IMR-90 (cell line): Measurements from ENCODE around the gene PLD3. TPM values are rescaled to one million over a fixed set of nuclear protein-coding genes. Genes with fewer than 3 reads are reported as not detected.

Experiments used
- ATAC-seq: fragments of 200-7000 bp; cut with Tn5 transposase; 2 replicates; pipeline ENCODE4 v1.9.1; 2020; ENCODE audit warnings: low read depth, mild to moderate bottlenecking, moderate library complexity
- BruUV-seq: library from RNA; stranded (reverse); fragments of 400-500 nt; replicated peaks from 2 replicates; lab custom pipeline; 2021; lab: Mats Ljungman, UMichigan
- CTCF ChIA-PET: fragments of 300-600 bp; formaldehyde crosslinking; extraction: SDS; loops from one replicate; lab custom pipeline; 2021; ENCODE audit warnings: antibody characterized with exemption; lab: Yijun Ruan, JAX
- POLR2A ChIA-PET: fragments of 300-600 bp; sonication (Branson Sonifier 250); formaldehyde crosslinking; loops from one replicate; lab custom pipeline; 2022; ENCODE audit warnings: antibody characterized with exemption; ENCODE audit not compliant: unreplicated experiment; lab: Charles Lee
- DNase-seq: peaks from one replicate; pipeline ENCODE4 v3.0.0; 2013
- H2AFZ ChIP-seq: replicated peaks from 2 replicates; pipeline ENCODE3; 2013; ENCODE audit warnings: low read length, mild to moderate bottlenecking; ENCODE audit not compliant: poor library complexity
- H2AK5ac ChIP-seq: 2 replicates; pipeline ENCODE4 v1.6.1; 2013; ENCODE audit warnings: low read depth, low read length, inconsistent platforms
- H2AK9ac ChIP-seq: replicated peaks from 2 replicates; pipeline ENCODE3; 2013; ENCODE audit warnings: mild to moderate bottlenecking, low read depth, low read length, moderate library complexity; ENCODE audit not compliant: poor library complexity
- H2BK120ac ChIP-seq: 2 replicates; pipeline ENCODE4 v1.6.1; 2013; ENCODE audit warnings: low read depth, low read length, inconsistent platforms
- H2BK15ac ChIP-seq: 3 replicates; pipeline ENCODE4 v1.6.1; 2013; ENCODE audit warnings: low read depth, low read length, inconsistent platforms
- H2BK20ac ChIP-seq: 2 replicates; pipeline ENCODE4 v1.6.1; 2013; ENCODE audit warnings: low read depth, mild to moderate bottlenecking, inconsistent platforms, low read length, moderate library complexity
- H2BK5ac ChIP-seq: 2 replicates; pipeline ENCODE4 v1.6.1; 2013; ENCODE audit warnings: mild to moderate bottlenecking, low read depth, low read length, inconsistent platforms; ENCODE audit not compliant: poor library complexity, severe bottlenecking
- H3K14ac ChIP-seq: replicated peaks from 2 replicates; pipeline ENCODE4 v1.6.1; 2013; ENCODE audit warnings: low read depth, low read length, inconsistent platforms
- H3K18ac ChIP-seq: 2 replicates; pipeline ENCODE4 v1.6.1; 2013; ENCODE audit warnings: low read depth, low read length, control low read depth
- H3K23ac ChIP-seq: 2 replicates; pipeline ENCODE4 v1.6.1; 2013; ENCODE audit warnings: low read depth, low read length, inconsistent platforms
- H3K27ac ChIP-seq: 2 replicates; pipeline ENCODE4 v1.5.1; 2013; ENCODE audit warnings: mild to moderate bottlenecking, control low read depth, low read length; ENCODE audit not compliant: insufficient read depth
- H3K27me3 ChIP-seq: 2 replicates; pipeline ENCODE4 v1.6.1; 2013; ENCODE audit warnings: low read length; ENCODE audit not compliant: control insufficient read depth, insufficient read depth
- H3K36me3 ChIP-seq: 2 replicates; pipeline ENCODE4 v1.6.1; 2013; ENCODE audit warnings: low read length, mixed read lengths; ENCODE audit not compliant: control insufficient read depth, insufficient read depth
- H3K4ac ChIP-seq: 2 replicates; pipeline ENCODE4 v1.6.1; 2013; ENCODE audit warnings: low read depth, low read length, inconsistent platforms
- H3K4me1 ChIP-seq: 2 replicates; pipeline ENCODE4 v1.6.1; 2013; ENCODE audit warnings: low read length, mixed read lengths; ENCODE audit not compliant: control insufficient read depth, insufficient read depth
- H3K4me2 ChIP-seq: 2 replicates; pipeline ENCODE4 v1.6.1; 2013; ENCODE audit warnings: low read depth, mild to moderate bottlenecking, control low read depth, low read length, moderate library complexity
- H3K4me3 ChIP-seq: 2 replicates; pipeline ENCODE4 v1.5.1; 2013; ENCODE audit warnings: low read depth, mild to moderate bottlenecking, control low read depth, low read length, moderate library complexity; ENCODE audit not compliant: insufficient read depth
- H3K56ac ChIP-seq: 2 replicates; pipeline ENCODE4 v1.6.1; 2013; ENCODE audit warnings: low read length, inconsistent platforms; ENCODE audit not compliant: insufficient read depth; ENCODE audit errors: extremely low read depth
- H3K79me1 ChIP-seq, 2 experiments: 2 replicates each; pipeline ENCODE4 v1.6.1; 2013; ENCODE audit warnings: low read length in 2 of 2, inconsistent platforms in 1 of 2, low read depth in 1 of 2
- H3K9ac ChIP-seq: 2 replicates; pipeline ENCODE4 v1.6.1; 2013; ENCODE audit warnings: low read depth, low read length, control low read depth
- H3K9me1 ChIP-seq: 2 replicates; pipeline ENCODE4 v1.6.1; 2013; ENCODE audit warnings: low read length, inconsistent platforms; ENCODE audit not compliant: insufficient read depth
- H3K9me3 ChIP-seq: 2 replicates; pipeline ENCODE4 v1.6.1; 2013; ENCODE audit warnings: low read length; ENCODE audit not compliant: control insufficient read depth, insufficient read depth
- H4K20me1 ChIP-seq: 2 replicates; pipeline ENCODE4 v1.6.1; 2013; ENCODE audit warnings: low read length, inconsistent platforms; ENCODE audit not compliant: insufficient read depth
- H4K5ac ChIP-seq: 2 replicates; pipeline ENCODE4 v1.6.1; 2013; ENCODE audit warnings: mild to moderate bottlenecking, low read depth, low read length, control low read depth
- H4K8ac ChIP-seq, 2 experiments: 2 replicates each; pipeline ENCODE4 v1.6.1; 2013; ENCODE audit warnings: low read depth in 2 of 2, low read length in 2 of 2, control low read depth in 1 of 2, inconsistent platforms in 1 of 2
- H4K91ac ChIP-seq: 2 replicates; pipeline ENCODE4 v1.6.1; 2013; ENCODE audit warnings: low read depth, low read length, inconsistent platforms; ENCODE audit not compliant: insufficient read depth
- BHLHE40 ChIP-seq: fragments of 150-350 bp; IDR thresholded peaks from 2 replicates; pipeline ENCODE4 v1.6.1; 2016; ENCODE audit warnings: mild to moderate bottlenecking, low read depth, low read length
- CEBPB ChIP-seq: IDR thresholded peaks from 2 replicates; pipeline ENCODE4 v1.6.1; 2012; ENCODE audit warnings: low read depth, low read length, improper control_type of control experiment
- CHD1 ChIP-seq: IDR thresholded peaks from 2 replicates; pipeline ENCODE4 v1.6.1; 2012; ENCODE audit warnings: low read depth, low read length, improper control_type of control experiment
- FOS ChIP-seq: fragments of 150-350 bp; IDR thresholded peaks from 2 replicates; pipeline ENCODE4 v1.6.1; 2016; ENCODE audit warnings: low read depth, low read length
- MAFK ChIP-seq: IDR thresholded peaks from 2 replicates; pipeline ENCODE4 v1.6.1; 2012; ENCODE audit warnings: low read depth, low read length, improper control_type of control experiment
- MAZ ChIP-seq: IDR thresholded peaks from 2 replicates; pipeline ENCODE4 v1.6.1; 2012; ENCODE audit warnings: low read depth, mild to moderate bottlenecking, low read length, improper control_type of control experiment, moderate library complexity, borderline replicate concordance
- MXI1 ChIP-seq: IDR thresholded peaks from 2 replicates; pipeline ENCODE4 v1.6.1; 2012; ENCODE audit warnings: low read depth, mild to moderate bottlenecking, low read length, moderate library complexity, borderline replicate concordance
- NFE2L2 ChIP-seq: fragments of 150-350 bp; IDR thresholded peaks from 2 replicates; pipeline ENCODE4 v1.6.1; 2016; ENCODE audit warnings: low read depth, mild to moderate bottlenecking, low read length
- POLR2A ChIP-seq: IDR thresholded peaks from 2 replicates; pipeline ENCODE4 v1.6.1; 2012; ENCODE audit warnings: mild to moderate bottlenecking, low read depth, low read length
- RAD21 ChIP-seq: IDR thresholded peaks from 2 replicates; pipeline ENCODE4 v1.6.1; 2012; ENCODE audit warnings: low read length, improper control_type of control experiment
- RCOR1 ChIP-seq: IDR thresholded peaks from 2 replicates; pipeline ENCODE4 v1.6.1; 2012; ENCODE audit warnings: mild to moderate bottlenecking, low read length, improper control_type of control experiment; ENCODE audit not compliant: insufficient replicate concordance
- SMC3 ChIP-seq: fragments of 150-350 bp; IDR thresholded peaks from 2 replicates; pipeline ENCODE4 v1.6.1; 2016; ENCODE audit warnings: low read depth, mild to moderate bottlenecking, antibody characterized with exemption, low read length, moderate library complexity
- dilution Hi-C: fragments of 300-500 bp; cut with HindIII; formaldehyde crosslinking; loops from one replicate; pipeline ENCODE4 v1.14.3; 2018; ENCODE audit warnings: low sequenced_read_pairs; ENCODE audit not compliant: unreplicated experiment
- in situ Hi-C: fragments of 300-500 bp; cut with MboI; formaldehyde crosslinking; loops from 3 replicates; pipeline ENCODE4 v1.14.3; 2019; ENCODE audit warnings: low sequenced_read_pairs, inconsistent platforms, mixed read lengths
- intact Hi-C: fragments of 100-400 bp; cut with micrococcal nuclease; formaldehyde crosslinking; loops from 2 replicates; pipeline ENCODE4 v1.10.0; 2022
- polyA plus RNA-seq, 3 experiments: library from polyadenylated mRNA; depleted of rRNA; stranded (reverse); fragments of >200 nt; gene quantifications; 2 replicates each; pipeline ENCODE4 v1.2.3, GENCODE V29; 2012; ENCODE audit warnings: low replicate concordance in 1 of 3
- total RNA-seq: library from RNA; depleted of rRNA; stranded (reverse); fragments of >200 nt; gene quantifications from 2 replicates; pipeline ENCODE4 v1.2.3, GENCODE V29; 2012
- TF ChIP-seq, protein P1 (sequence below): fragments of 150-350 bp; IDR thresholded peaks from 2 replicates; pipeline ENCODE4 v1.6.1; 2017; ENCODE audit warnings: mild to moderate bottlenecking, antibody characterized with exemption, low read length, low read depth
- TF ChIP-seq, protein P2 (sequence below): fragments of 150-350 bp; IDR thresholded peaks from 2 replicates; pipeline ENCODE4 v1.6.1; 2016; ENCODE audit warnings: low read depth, mild to moderate bottlenecking, low read length, moderate library complexity, borderline replicate concordance
- TF ChIP-seq, protein P3 (sequence below): conservative IDR thresholded peaks from 2 replicates; pipeline ENCODE4 v1.5.1; 2012; ENCODE audit warnings: mild to moderate bottlenecking, low read depth, low read length, improper control_type of control experiment

PLD3 gene
- total and polyA plus RNA-seq, 2 of the 4 experiments (the other 2 are of a cell fraction): 117 to 665 TPM

DNA sequence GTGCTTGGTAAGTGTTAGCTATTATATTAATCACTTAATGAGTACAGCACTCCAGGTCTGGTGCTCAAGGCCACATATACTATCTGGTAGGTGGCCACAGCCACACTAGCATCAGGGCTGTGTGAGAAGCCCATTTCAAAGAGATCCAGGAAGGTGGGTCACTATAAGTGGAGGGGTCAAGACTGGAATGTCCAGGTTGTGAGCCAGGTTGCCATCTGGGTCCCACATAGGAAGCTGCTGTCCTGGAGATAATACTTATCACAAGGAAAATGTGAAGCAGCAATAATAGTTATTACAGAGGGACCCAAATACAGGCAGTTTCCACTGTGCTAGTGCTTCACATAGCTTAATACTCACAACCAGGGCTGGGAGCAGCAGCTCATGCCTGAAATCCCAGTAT is 13.4 kb upstream of the PLD3 start:
- H3K27ac ChIP-seq: no peak overlapping the region
- in situ Hi-C loops: no loop called here
- CTCF ChIA-PET: no interaction called here

More for the DNA sequence above, 13.4 kb upstream of the PLD3 start:
- Histone ChIP-seq H4K91ac (no peak overlapping the region), H3K4me1 (no peaks in the 10 kb centered on the region), H3K4ac (no peak overlapping the region), H3K18ac (no peak overlapping the region), H2AK9ac (no peak overlapping the region), H3K4me3 (no peak overlapping the region), H2BK15ac (no peak overlapping the region), H3K9ac (no peak overlapping the region), H3K9me1 (no peaks in the 10 kb centered on the region), H2BK5ac (no peak overlapping the region), H3K4me2 (no peak overlapping the region), H4K20me1 (peaks cover 9% of the 10 kb centered on the region; the same call in 1 of the 2 replicates), H3K56ac (no peak overlapping the region), H3K9me3 (no peaks in the 10 kb centered on the region), H4K5ac (no peak overlapping the region), H3K36me3 (peaks cover 32% of the 10 kb centered on the region), H3K27me3 (no peaks in the 10 kb centered on the region), H3K79me1 (peaks cover 5 to 31% of the 10 kb centered on the region in 2 experiments; a peak in 3 of 4 replicates), H2AFZ (no peak overlapping the region), H2BK120ac (no peak overlapping the region), H3K23ac (no peak overlapping the region), H3K14ac (no peak overlapping the region), H2AK5ac (no peak overlapping the region), H2BK20ac (no peak overlapping the region), H4K8ac (no peak overlapping the region)
- TF ChIP-seq RCOR1 (no peak), NFE2L2 (no peak), SMC3 (no peak), MAZ (no peak), MAFK (no peak), RAD21 (no peak), CHD1 (no peak), BHLHE40 (no peak), CEBPB (no peak), POLR2A (no peak), MXI1 (no peak), FOS (no peak)
- TF ChIP-seq, protein P1, sequence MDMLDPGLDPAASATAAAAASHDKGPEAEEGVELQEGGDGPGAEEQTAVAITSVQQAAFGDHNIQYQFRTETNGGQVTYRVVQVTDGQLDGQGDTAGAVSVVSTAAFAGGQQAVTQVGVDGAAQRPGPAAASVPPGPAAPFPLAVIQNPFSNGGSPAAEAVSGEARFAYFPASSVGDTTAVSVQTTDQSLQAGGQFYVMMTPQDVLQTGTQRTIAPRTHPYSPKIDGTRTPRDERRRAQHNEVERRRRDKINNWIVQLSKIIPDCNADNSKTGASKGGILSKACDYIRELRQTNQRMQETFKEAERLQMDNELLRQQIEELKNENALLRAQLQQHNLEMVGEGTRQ: no peak
- TF ChIP-seq, protein P2, sequence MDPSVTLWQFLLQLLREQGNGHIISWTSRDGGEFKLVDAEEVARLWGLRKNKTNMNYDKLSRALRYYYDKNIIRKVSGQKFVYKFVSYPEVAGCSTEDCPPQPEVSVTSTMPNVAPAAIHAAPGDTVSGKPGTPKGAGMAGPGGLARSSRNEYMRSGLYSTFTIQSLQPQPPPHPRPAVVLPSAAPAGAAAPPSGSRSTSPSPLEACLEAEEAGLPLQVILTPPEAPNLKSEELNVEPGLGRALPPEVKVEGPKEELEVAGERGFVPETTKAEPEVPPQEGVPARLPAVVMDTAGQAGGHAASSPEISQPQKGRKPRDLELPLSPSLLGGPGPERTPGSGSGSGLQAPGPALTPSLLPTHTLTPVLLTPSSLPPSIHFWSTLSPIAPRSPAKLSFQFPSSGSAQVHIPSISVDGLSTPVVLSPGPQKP: no peak
- TF ChIP-seq, protein P3, sequence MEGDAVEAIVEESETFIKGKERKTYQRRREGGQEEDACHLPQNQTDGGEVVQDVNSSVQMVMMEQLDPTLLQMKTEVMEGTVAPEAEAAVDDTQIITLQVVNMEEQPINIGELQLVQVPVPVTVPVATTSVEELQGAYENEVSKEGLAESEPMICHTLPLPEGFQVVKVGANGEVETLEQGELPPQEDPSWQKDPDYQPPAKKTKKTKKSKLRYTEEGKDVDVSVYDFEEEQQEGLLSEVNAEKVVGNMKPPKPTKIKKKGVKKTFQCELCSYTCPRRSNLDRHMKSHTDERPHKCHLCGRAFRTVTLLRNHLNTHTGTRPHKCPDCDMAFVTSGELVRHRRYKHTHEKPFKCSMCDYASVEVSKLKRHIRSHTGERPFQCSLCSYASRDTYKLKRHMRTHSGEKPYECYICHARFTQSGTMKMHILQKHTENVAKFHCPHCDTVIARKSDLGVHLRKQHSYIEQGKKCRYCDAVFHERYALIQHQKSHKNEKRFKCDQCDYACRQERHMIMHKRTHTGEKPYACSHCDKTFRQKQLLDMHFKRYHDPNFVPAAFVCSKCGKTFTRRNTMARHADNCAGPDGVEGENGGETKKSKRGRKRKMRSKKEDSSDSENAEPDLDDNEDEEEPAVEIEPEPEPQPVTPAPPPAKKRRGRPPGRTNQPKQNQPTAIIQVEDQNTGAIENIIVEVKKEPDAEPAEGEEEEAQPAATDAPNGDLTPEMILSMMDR: no peak
- no peak for ATAC-seq
- intact Hi-C loops (no loop called here), dilution Hi-C loops (no loop called here)
- POLR2A ChIA-PET: no interaction called here
- no peak for DNase-seq
- BruUV-seq: no TSS peak
